ENCODE results near the gene HDAC5.

DNA sequence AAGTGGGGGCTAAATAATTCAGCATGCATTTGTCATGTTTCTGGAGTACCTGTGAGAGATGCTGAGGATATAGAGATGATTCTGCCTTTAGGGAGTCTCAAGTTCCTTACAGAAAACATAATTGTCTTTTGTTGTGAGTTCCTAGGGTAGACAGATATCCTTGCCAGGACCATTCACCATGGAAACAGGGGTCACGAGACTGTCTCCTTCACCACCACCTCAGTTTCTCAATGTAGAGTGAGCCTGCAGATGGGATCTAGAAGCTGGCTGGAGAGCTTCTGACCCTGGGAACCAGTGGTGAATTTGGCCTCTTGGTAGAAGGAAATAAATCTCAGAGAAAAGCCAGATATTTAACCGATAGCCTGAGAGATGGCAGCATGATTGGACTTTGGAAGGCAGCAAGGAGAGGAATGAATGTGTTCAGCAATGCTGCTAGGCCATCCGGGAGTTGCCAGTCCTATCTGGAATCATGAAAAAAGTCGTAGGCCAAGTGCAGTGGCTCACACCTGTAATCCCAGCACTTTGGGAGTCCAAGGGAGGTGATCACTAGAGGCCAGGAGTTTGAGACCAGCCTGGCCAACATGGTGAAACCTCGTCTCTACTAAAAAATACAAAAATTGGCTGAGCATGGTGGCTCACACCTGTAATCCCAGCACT lies 7.4 kb upstream of the HDAC5 start:
- TF ChIP-seq EZH2phosphoT487 (IDR thresholded peaks at IDR 0.05; ENCODE audit: insufficient read depth, low read depth) (no peak), EZH2 (IDR thresholded peaks at IDR 0.05; ENCODE audit: insufficient read depth, poor library complexity, severe bottlenecking) (no peak)
